Suprapubic skin (tissue), 4 donors: ENCODE results near the gene NCKAP5. TPM values are rescaled to one million over a fixed set of nuclear protein-coding genes. Genes with fewer than 3 reads are reported as not detected.

ENCODE experiments used
- DNase-seq, 2 donors: peaks; one replicate each; pipeline ENCODE4 v3.0.0-alpha.2; 2019; ENCODE audit warnings: low spot score in 2 of 2
- H3K27ac ChIP-seq: fragments of 200-600 bp; sonication (generic); one replicate; pipeline ENCODE4 v1.5.1; 2019
- H3K27me3 ChIP-seq: fragments of 200-600 bp; sonication (generic); one replicate; pipeline ENCODE4 v1.5.1; 2019
- H3K36me3 ChIP-seq: fragments of 200-600 bp; sonication (generic); one replicate; pipeline ENCODE4 v1.5.1; 2019
- H3K4me1 ChIP-seq: fragments of 200-600 bp; sonication (generic); one replicate; pipeline ENCODE4 v1.5.1; 2019
- H3K4me3 ChIP-seq: fragments of 200-600 bp; sonication (generic); one replicate; pipeline ENCODE4 v1.5.1; 2019; ENCODE audit warnings: mild to moderate bottlenecking
- H3K9me3 ChIP-seq: fragments of 200-600 bp; sonication (generic); one replicate; pipeline ENCODE4 v1.5.1; 2019
- EP300 ChIP-seq: sonication (generic); formaldehyde crosslinking; IDR thresholded peaks from one replicate; pipeline ENCODE4 v1.6.1; 2017; ENCODE audit warnings: antibody characterized with exemption
- POLR2A ChIP-seq, 2 donors: fragments of 450-650 bp; IDR thresholded peaks; one replicate each; pipeline ENCODE4 v1.6.1; 2017; ENCODE audit warnings: antibody characterized with exemption in 2 of 2, mild to moderate bottlenecking in 2 of 2, moderate library complexity in 2 of 2
- POLR2AphosphoS5 ChIP-seq, 3 donors: sonication (generic); formaldehyde crosslinking; IDR thresholded peaks; one replicate each; pipeline ENCODE4 v1.6.1; 2017; ENCODE audit warnings: antibody characterized with exemption in 3 of 3
- WGBS: methylation state at CpG from one replicate; pipeline ENCODE4 v1.1.5; 2018; 5-methylcytosine and 5-hydroxymethylcytosine counted together
- total RNA-seq, 4 donors: library from RNA; depleted of rRNA; stranded (reverse); fragments of >200 nt; gene quantifications; one replicate each; pipeline ENCODE4 v1.1.0, GENCODE V29; 2016
- TF ChIP-seq, protein P1 (sequence below), 2 donors: fragments of 200-600 bp in 1 of 2; fragments of 450-650 bp in 1 of 2; sonication (generic) in 1 of 2; IDR thresholded peaks; one replicate each; pipeline ENCODE4 v1.5.1; 2016 to 2019; ENCODE audit warnings: antibody characterized with exemption in 2 of 2, mild to moderate bottlenecking in 1 of 2, moderate library complexity in 1 of 2

Gene NCKAP5
- total RNA-seq, 4 donors from 2014 or later = 2.8 to 6.4 (median 4.2) TPM

DNA sequence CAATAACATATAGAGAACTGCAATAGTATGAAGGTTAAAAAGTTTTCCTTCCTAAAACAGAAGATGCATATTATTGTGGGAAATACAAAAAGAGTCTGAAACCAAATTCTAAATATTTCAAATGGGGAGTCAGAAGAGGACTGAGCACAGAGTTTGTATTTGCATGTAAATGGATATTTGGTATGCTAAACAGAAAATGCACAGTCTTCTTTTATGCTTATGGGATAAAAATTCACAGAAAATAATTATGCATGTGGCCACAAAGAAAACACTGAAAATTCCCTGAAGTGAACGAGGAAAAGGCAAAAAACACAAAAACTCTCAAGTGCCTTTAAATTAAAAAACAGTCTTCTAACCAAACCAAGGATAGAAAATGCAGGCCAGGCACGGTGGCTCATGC is 142.7 kb downstream of the NCKAP5 start:
- H3K27ac ChIP-seq = no peak overlapping the region
- H3K9me3 ChIP-seq = no peaks in the 10 kb centered on the region
- no peaks in the 10 kb centered on the region for H3K36me3 ChIP-seq
- H3K27me3 ChIP-seq = no peaks in the 10 kb centered on the region
- H3K4me3 ChIP-seq = no peak overlapping the region
- H3K4me1 ChIP-seq = peaks cover 32% of the 10 kb centered on the region
- no peak for TF ChIP-seq POLR2A (IDR thresholded peaks at IDR 0.05)
- TF ChIP-seq POLR2AphosphoS5 (IDR thresholded peaks at IDR 0.05) = no peak
- TF ChIP-seq, protein P1, sequence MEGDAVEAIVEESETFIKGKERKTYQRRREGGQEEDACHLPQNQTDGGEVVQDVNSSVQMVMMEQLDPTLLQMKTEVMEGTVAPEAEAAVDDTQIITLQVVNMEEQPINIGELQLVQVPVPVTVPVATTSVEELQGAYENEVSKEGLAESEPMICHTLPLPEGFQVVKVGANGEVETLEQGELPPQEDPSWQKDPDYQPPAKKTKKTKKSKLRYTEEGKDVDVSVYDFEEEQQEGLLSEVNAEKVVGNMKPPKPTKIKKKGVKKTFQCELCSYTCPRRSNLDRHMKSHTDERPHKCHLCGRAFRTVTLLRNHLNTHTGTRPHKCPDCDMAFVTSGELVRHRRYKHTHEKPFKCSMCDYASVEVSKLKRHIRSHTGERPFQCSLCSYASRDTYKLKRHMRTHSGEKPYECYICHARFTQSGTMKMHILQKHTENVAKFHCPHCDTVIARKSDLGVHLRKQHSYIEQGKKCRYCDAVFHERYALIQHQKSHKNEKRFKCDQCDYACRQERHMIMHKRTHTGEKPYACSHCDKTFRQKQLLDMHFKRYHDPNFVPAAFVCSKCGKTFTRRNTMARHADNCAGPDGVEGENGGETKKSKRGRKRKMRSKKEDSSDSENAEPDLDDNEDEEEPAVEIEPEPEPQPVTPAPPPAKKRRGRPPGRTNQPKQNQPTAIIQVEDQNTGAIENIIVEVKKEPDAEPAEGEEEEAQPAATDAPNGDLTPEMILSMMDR (IDR thresholded peaks at IDR 0.05) = no peak
- TF ChIP-seq EP300 = no peak
- WGBS = 89% methylated on average over 2 of the region's 2 CpGs
- no peak for DNase-seq

DNA sequence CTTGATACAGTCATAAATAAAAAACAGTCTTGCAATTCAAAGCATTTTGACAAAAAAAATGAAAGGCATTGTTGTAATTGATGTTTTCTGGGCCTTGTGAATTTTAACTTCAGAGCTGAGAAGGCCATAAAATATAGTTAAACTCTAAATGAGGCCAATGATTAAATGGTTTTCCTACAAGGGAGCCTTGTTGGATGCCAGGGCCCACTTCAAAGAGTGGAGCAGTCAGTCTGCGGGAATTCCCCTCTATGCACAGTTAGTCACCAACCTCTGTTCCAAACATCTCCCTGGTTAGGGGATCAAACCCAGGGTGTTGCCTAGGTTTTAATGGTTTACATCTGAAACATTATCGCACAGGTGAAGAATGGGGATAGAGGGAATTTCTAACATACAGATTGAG is 143.4 kb downstream of the NCKAP5 start:
- H3K9me3 ChIP-seq = no peaks in the 10 kb centered on the region
- no peak overlapping the region for H3K27ac ChIP-seq
- H3K27me3 ChIP-seq = no peaks in the 10 kb centered on the region
- no peak for DNase-seq
- H3K36me3 ChIP-seq = no peaks in the 10 kb centered on the region
- TF ChIP-seq EP300 (no peak), POLR2AphosphoS5 (IDR thresholded peaks at IDR 0.05) (no peak), POLR2A (IDR thresholded peaks at IDR 0.05) (no peak)
- TF ChIP-seq, protein P1 (IDR thresholded peaks at IDR 0.05) = no peak
- peaks cover 32% of the 10 kb centered on the region for H3K4me1 ChIP-seq
- 51% methylated on average over 2 of the region's 2 CpGs for WGBS
- H3K4me3 ChIP-seq = no peak overlapping the region

DNA sequence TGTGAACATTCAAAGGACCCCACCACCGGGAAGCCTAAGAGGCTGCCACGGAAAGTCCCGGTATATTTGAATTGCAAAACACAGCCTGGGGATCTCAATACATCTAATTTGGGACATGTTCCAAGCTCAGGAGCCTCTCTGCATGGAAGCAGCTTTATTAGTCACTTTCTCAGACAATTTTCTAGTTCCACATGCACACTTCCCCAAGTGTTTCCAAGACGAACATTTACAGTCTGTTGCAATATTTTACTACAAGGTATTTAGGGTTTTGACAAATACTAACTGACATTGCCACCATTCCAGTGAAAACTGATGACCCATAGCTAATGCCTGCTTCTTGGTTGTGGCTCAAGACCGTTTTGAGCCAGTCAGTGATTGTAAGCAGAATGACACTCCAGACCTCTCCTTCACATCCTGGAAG is 145.3 kb downstream of the NCKAP5 start:
- TF ChIP-seq EP300 (no peak), POLR2AphosphoS5 (IDR thresholded peaks at IDR 0.05) (no peak), POLR2A (IDR thresholded peaks at IDR 0.05) (no peak)
- TF ChIP-seq, protein P1 (IDR thresholded peaks at IDR 0.05) = no peak
- WGBS = 33% methylated on average over 5 of the region's 5 CpGs

DNA sequence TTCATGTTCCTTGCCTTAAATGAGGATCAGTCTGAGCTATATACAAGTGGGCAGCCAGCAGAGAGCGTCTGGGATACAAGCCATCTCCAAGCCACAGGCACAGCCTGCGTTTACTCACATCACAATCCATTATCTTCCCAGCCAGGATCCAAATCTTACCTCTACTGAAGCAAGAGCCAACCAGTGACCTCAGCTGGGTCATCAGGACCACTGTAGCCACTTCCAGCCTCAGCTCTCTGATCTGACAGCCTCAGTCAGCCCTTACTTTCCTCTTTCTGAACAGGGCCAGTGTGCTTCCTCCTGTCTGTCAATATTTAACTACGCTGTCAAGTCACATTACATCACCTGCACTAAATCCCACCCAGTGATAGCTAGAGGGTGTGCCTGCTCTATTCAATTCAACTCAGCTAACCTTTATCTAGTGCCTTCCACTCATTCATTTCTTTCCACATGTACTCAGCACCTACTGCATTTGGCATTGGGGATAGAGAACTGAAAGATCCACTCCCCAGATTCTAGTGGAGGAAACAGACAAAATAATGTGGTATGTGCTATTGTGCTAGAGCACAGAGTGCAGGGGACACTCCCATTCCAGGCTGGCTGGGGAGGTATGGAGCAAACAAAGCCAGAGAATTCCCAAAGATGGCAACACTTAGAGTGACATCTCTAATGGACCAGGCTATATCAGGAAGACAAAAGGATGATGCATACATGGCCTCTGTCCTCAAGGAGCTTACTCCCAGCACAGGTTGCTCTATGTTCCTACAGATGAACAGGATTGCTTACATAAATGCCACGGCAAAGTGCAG is 146.5 kb downstream of the NCKAP5 start:
- Histone ChIP-seq H3K27me3 (no peaks in the 10 kb centered on the region), H3K27ac (no peak overlapping the region), H3K36me3 (no peaks in the 10 kb centered on the region), H3K4me3 (no peak overlapping the region), H3K4me1 (peaks cover 52% of the 10 kb centered on the region), H3K9me3 (no peaks in the 10 kb centered on the region)
- 41% methylated on average over 4 of the region's 4 CpGs for WGBS
- TF ChIP-seq EP300 = no peak
- TF ChIP-seq POLR2A (IDR thresholded peaks at IDR 0.05) = no peak
- no peak for TF ChIP-seq POLR2AphosphoS5 (IDR thresholded peaks at IDR 0.05)
- TF ChIP-seq, protein P1 (IDR thresholded peaks at IDR 0.05) = no peak
- DNase-seq = no peak

More for the DNA sequence above, 145.3 kb downstream of the NCKAP5 start:
- Histone ChIP-seq H3K4me3 (no peak overlapping the region), H3K9me3 (no peaks in the 10 kb centered on the region), H3K27ac (no peak overlapping the region), H3K27me3 (no peaks in the 10 kb centered on the region), H3K4me1 (peaks cover 45% of the 10 kb centered on the region), H3K36me3 (no peaks in the 10 kb centered on the region)
- no peak for DNase-seq

DNA sequence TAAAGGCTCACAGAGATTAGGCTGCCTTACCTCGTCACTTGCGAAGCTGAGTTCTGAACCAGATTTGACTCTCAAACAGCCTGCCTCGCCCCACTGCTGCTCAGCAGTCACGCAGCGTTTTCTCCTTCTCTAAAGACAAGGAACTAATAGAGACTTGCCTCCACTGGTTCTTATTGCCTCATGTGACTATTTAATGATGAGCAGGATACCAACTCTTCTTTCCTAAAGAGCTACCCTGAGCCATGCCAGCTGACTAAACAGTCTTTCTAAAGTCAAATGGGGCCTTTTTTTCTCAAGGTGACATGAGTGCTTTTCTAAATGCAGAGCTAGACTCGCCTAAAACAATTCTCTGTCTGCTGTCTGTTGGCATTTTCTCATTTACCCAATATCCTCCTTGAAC is 147.5 kb downstream of the NCKAP5 start:
- DNase-seq = no peak
- H3K27me3 ChIP-seq = no peaks in the 10 kb centered on the region
- WGBS = 56% methylated on average over 6 of the region's 6 CpGs
- TF ChIP-seq EP300 (no peak), POLR2AphosphoS5 (IDR thresholded peaks at IDR 0.05) (no peak), POLR2A (IDR thresholded peaks at IDR 0.05) (no peak)
- TF ChIP-seq, protein P1 (IDR thresholded peaks at IDR 0.05) = no peak
- peaks cover 55% of the 10 kb centered on the region for H3K4me1 ChIP-seq
- H3K9me3 ChIP-seq = no peaks in the 10 kb centered on the region
- H3K4me3 ChIP-seq = no peak overlapping the region
- H3K36me3 ChIP-seq = no peaks in the 10 kb centered on the region
- H3K27ac ChIP-seq = peak overlapping the region; percentile 18
